Body of pancreas (tissue), 4 donors: ENCODE results near the gene LGR6.

Experiments used
- POLR2A ChIP-seq, 3 donors: fragments of 450-650 bp; IDR thresholded peaks; one replicate each; pipeline ENCODE4 v1.6.1; 2016; ENCODE audit warnings: antibody characterized with exemption in 3 of 3, mild to moderate bottlenecking in 2 of 3
- TF ChIP-seq, protein P1 (sequence below), 7 experiments: fragments of 450-650 bp in 4 of 7; fragments of 200-600 bp in 3 of 7; sonication (generic) in 3 of 7; IDR thresholded peaks; one replicate each; pipeline ENCODE4 v1.5.1; 2016 to 2019; ENCODE audit warnings: antibody characterized with exemption in 7 of 7

GRCh38 chr1:202227053-202227672 lies 33.6 kb downstream of the LGR6 start:
- TF ChIP-seq, protein P1, sequence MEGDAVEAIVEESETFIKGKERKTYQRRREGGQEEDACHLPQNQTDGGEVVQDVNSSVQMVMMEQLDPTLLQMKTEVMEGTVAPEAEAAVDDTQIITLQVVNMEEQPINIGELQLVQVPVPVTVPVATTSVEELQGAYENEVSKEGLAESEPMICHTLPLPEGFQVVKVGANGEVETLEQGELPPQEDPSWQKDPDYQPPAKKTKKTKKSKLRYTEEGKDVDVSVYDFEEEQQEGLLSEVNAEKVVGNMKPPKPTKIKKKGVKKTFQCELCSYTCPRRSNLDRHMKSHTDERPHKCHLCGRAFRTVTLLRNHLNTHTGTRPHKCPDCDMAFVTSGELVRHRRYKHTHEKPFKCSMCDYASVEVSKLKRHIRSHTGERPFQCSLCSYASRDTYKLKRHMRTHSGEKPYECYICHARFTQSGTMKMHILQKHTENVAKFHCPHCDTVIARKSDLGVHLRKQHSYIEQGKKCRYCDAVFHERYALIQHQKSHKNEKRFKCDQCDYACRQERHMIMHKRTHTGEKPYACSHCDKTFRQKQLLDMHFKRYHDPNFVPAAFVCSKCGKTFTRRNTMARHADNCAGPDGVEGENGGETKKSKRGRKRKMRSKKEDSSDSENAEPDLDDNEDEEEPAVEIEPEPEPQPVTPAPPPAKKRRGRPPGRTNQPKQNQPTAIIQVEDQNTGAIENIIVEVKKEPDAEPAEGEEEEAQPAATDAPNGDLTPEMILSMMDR (IDR thresholded peaks at IDR 0.05), result no peak
- TF ChIP-seq POLR2A (IDR thresholded peaks at IDR 0.05), result no peak
